Epithelial cell of esophagus (primary cell): ENCODE measurements around the gene IDI2.

Experiments used
- DNase-seq: peaks from one replicate; pipeline ENCODE4 v3.0.0; 2010; ENCODE audit warnings: low read depth
- H3K4me3 ChIP-seq: 2 replicates; pipeline ENCODE4 v1.5.1; 2011; ENCODE audit warnings: mild to moderate bottlenecking, low read length, control low read depth
- TF ChIP-seq, protein P1 (sequence below): IDR thresholded peaks from 2 replicates; pipeline ENCODE4 v1.5.1; 2011; ENCODE audit warnings: low read depth, mild to moderate bottlenecking, low read length, control low read depth, inconsistent platforms; ENCODE audit not compliant: insufficient read depth; ENCODE audit errors: missing control alignments

Gene IDI2

DNA sequence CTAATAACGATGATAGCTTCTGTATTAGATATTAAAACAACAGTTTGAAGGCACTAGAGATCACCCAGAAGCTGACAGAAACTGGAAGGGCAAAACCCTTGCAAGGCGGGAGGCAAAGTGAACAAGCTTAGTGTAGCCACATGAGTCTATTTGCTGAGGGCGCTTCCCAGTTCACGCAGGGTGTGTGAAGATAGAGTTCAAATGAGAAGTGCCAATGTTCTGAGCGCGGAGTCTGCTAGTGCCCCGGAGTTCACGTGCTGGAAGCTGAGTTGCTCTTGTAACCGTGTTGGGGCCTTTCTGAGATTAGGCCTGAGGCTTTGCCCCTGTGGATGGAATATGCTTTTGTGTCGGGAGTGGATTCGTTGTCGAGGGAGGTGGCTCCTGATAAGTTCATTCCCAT lies 54.0 kb downstream of the IDI2 start:
- TF ChIP-seq, protein P1, sequence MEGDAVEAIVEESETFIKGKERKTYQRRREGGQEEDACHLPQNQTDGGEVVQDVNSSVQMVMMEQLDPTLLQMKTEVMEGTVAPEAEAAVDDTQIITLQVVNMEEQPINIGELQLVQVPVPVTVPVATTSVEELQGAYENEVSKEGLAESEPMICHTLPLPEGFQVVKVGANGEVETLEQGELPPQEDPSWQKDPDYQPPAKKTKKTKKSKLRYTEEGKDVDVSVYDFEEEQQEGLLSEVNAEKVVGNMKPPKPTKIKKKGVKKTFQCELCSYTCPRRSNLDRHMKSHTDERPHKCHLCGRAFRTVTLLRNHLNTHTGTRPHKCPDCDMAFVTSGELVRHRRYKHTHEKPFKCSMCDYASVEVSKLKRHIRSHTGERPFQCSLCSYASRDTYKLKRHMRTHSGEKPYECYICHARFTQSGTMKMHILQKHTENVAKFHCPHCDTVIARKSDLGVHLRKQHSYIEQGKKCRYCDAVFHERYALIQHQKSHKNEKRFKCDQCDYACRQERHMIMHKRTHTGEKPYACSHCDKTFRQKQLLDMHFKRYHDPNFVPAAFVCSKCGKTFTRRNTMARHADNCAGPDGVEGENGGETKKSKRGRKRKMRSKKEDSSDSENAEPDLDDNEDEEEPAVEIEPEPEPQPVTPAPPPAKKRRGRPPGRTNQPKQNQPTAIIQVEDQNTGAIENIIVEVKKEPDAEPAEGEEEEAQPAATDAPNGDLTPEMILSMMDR, result no peak
- no peak for DNase-seq

DNA sequence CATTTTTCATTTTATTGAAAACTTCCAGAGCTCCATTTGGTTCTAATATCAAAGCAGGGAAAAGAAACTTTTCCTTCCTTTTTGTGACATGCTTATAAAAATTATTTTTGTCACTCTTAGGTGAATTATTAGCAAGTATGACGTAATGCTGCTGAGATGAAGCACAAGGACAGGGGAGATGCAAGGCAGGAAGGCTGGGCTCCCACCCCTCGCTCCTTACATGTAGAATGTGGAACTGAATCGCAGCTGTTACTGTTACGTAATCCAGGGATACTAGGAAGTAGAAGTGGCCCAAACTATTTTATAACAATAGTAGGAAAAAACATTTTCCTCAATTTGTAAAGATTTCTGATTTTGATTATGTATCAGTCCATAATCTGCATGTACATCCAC lies 54.5 kb downstream of the IDI2 start:
- DNase-seq, result no peak
- H3K4me3 ChIP-seq, result no peak overlapping the region
- TF ChIP-seq, protein P1, result no peak

More for the DNA sequence above, 54.0 kb downstream of the IDI2 start:
- no peak overlapping the region for H3K4me3 ChIP-seq

DNA sequence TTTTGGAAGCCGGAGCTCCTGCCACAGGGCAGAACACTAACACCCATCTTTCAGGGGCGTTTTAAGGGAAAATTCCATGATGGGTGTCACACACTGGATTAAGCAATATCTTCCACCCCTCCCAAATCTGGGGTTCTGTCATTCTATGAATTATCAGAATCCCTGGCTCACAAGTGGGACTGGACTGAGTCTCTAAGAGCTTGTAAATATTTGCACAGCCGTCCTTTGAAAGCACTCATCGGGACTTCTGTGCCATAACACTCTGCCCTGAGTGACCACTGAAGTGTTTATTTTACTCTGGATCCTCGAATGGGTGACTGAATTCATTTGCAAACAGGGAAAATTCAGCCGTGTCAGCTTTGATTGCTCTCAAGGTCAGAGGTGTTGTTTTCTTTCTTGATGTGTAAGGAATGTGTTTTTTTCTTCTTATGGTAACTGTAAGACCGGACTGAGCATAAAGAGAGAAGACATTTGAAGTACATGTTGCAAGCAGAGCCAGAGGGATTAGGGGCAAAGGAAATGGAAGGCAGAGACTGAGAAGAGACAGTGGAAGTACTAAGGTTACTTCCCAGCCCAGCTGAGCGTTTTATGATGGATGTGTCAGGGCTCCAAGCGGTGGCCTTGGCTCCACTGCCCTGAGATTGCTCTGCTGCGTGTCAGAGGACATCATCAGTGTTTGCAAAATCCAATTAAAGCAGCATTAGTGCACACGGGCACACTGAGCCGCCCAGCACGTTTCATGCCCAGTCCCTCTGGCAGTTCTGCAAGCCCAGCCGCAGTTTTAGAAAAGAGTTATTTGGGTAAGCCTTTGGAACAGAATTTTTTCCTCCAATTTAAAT lies 55.1 kb downstream of the IDI2 start:
- H3K4me3 ChIP-seq, result no peak overlapping the region
- TF ChIP-seq, protein P1, result no peak
- DNase-seq, result no peak

DNA sequence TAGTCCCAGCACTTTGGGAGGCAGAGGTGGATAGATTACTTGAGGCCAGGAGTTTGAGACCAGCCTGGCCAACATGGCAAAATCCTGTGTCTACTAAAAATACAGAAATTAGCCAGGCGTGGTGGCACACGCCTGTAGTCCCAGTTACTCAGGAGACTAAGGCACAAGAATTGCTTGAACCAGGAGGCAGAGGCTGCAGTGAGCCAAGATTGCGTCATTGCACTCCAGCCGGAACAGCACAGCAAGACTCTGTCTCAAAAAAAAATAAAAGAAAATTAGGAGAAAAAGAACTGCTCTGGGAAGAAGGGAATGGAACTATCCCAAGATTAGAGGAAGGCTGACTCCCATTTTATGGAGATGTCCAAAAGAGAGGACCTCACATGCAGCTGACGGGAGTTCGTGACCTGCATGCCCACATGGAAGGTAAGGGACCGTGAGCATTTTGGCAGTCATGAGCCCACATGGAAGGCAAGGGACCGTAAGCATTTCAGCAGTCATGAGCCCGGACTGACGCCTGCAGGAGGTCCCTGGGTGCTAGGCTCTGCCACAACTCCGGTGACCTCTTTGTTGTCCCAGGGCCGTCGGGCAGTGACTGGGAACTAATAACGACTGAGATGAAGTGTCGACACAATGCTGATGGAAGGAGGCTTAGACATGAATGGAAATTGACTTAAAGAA lies 56.0 kb downstream of the IDI2 start:
- TF ChIP-seq, protein P1, result no peak
- H3K4me3 ChIP-seq, result no peak overlapping the region
- no peak for DNase-seq
